ENCODE results near the gene NCKAP5. TPM values are rescaled to one million over a fixed set of nuclear protein-coding genes. Genes with fewer than 3 reads are reported as not detected.

Gene NCKAP5
- total RNA-seq, 1 donor from 2014 or later: 0.46 TPM

- Mint-ChIP-seq H3K27me3 (ENCODE audit: unreplicated experiment) (no peaks in the 10 kb centered on the region), H3K9me3 (ENCODE audit: unreplicated experiment) (no peaks in the 10 kb centered on the region), H3K36me3 (ENCODE audit: unreplicated experiment) (no peaks in the 10 kb centered on the region), H3K27ac (ENCODE audit: unreplicated experiment) (no peak overlapping the region), H3K4me1 (ENCODE audit: unreplicated experiment) (no peaks in the 10 kb centered on the region), H3K4me3 (ENCODE audit: unreplicated experiment) (no peak overlapping the region)
- TF ChIP-seq, protein P1, sequence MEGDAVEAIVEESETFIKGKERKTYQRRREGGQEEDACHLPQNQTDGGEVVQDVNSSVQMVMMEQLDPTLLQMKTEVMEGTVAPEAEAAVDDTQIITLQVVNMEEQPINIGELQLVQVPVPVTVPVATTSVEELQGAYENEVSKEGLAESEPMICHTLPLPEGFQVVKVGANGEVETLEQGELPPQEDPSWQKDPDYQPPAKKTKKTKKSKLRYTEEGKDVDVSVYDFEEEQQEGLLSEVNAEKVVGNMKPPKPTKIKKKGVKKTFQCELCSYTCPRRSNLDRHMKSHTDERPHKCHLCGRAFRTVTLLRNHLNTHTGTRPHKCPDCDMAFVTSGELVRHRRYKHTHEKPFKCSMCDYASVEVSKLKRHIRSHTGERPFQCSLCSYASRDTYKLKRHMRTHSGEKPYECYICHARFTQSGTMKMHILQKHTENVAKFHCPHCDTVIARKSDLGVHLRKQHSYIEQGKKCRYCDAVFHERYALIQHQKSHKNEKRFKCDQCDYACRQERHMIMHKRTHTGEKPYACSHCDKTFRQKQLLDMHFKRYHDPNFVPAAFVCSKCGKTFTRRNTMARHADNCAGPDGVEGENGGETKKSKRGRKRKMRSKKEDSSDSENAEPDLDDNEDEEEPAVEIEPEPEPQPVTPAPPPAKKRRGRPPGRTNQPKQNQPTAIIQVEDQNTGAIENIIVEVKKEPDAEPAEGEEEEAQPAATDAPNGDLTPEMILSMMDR (IDR thresholded peaks at IDR 0.05): no peak
- no peak for DNase-seq (ENCODE audit: extremely low spot score, unreplicated experiment)
Measured at GRCh38 chr2:133248264-133248663, 320.0 kb downstream of the NCKAP5 start.

GRCh38 chr2:133247631-133248030 lies 320.6 kb downstream of the NCKAP5 start:
- H3K4me3 Mint-ChIP-seq (ENCODE audit: unreplicated experiment): no peak overlapping the region
- H3K4me1 Mint-ChIP-seq (ENCODE audit: unreplicated experiment): no peaks in the 10 kb centered on the region
- no peaks in the 10 kb centered on the region for H3K27me3 Mint-ChIP-seq (ENCODE audit: unreplicated experiment)
- no peak for DNase-seq (ENCODE audit: extremely low spot score, unreplicated experiment)
- TF ChIP-seq, protein P1 (IDR thresholded peaks at IDR 0.05): no peak
- no peak overlapping the region for H3K27ac Mint-ChIP-seq (ENCODE audit: unreplicated experiment)
- H3K9me3 Mint-ChIP-seq (ENCODE audit: unreplicated experiment): no peaks in the 10 kb centered on the region
- no peaks in the 10 kb centered on the region for H3K36me3 Mint-ChIP-seq (ENCODE audit: unreplicated experiment)

- TF ChIP-seq, protein P1 (IDR thresholded peaks at IDR 0.05): no peak
- H3K9me3 Mint-ChIP-seq (ENCODE audit: unreplicated experiment): no peaks in the 10 kb centered on the region
Measured at GRCh38 chr2:133241224-133241571, 327.1 kb downstream of the NCKAP5 start.

GRCh38 chr2:133240491-133241223 lies 327.6 kb downstream of the NCKAP5 start:
- DNase-seq (ENCODE audit: extremely low spot score, unreplicated experiment): no peak
- Mint-ChIP-seq H3K4me1 (ENCODE audit: unreplicated experiment) (peaks cover 4% of the 10 kb centered on the region), H3K27ac (ENCODE audit: unreplicated experiment) (no peak overlapping the region), H3K27me3 (ENCODE audit: unreplicated experiment) (no peaks in the 10 kb centered on the region), H3K9me3 (ENCODE audit: unreplicated experiment) (no peaks in the 10 kb centered on the region), H3K36me3 (ENCODE audit: unreplicated experiment) (no peaks in the 10 kb centered on the region), H3K4me3 (ENCODE audit: unreplicated experiment) (no peak overlapping the region)
- TF ChIP-seq, protein P1 (IDR thresholded peaks at IDR 0.05): no peak

More at GRCh38 chr2:133241224-133241571, 327.1 kb downstream of the NCKAP5 start:
- Mint-ChIP-seq H3K36me3 (ENCODE audit: unreplicated experiment) (no peaks in the 10 kb centered on the region), H3K27ac (ENCODE audit: unreplicated experiment) (no peak overlapping the region), H3K27me3 (ENCODE audit: unreplicated experiment) (no peaks in the 10 kb centered on the region), H3K4me1 (ENCODE audit: unreplicated experiment) (peaks cover 4% of the 10 kb centered on the region), H3K4me3 (ENCODE audit: unreplicated experiment) (no peak overlapping the region)
- no peak for DNase-seq (ENCODE audit: extremely low spot score, unreplicated experiment)

GRCh38 chr2:133235968-133236367 lies 332.3 kb downstream of the NCKAP5 start:
- TF ChIP-seq, protein P1 (IDR thresholded peaks at IDR 0.05): no peak
- no peak overlapping the region for H3K27ac Mint-ChIP-seq (ENCODE audit: unreplicated experiment)
- no peak overlapping the region for H3K4me3 Mint-ChIP-seq (ENCODE audit: unreplicated experiment)
- DNase-seq (ENCODE audit: extremely low spot score, unreplicated experiment): no peak
- H3K9me3 Mint-ChIP-seq (ENCODE audit: unreplicated experiment): no peaks in the 10 kb centered on the region
- H3K36me3 Mint-ChIP-seq (ENCODE audit: unreplicated experiment): no peaks in the 10 kb centered on the region
- H3K4me1 Mint-ChIP-seq (ENCODE audit: unreplicated experiment): peaks cover under 1% of the 10 kb centered on the region
- H3K27me3 Mint-ChIP-seq (ENCODE audit: unreplicated experiment): no peaks in the 10 kb centered on the region

Data from osteocyte (in vitro differentiated cells).